ENCODE results near the gene CHGA. TPM values are rescaled to one million over a fixed set of nuclear protein-coding genes. Genes with fewer than 3 reads are reported as not detected.

Gene CHGA
- total and polyA plus RNA-seq, 2 of the 8 experiments (the other 6 are each of a cell fraction or from before 2014, with no cell fraction given) = 17.5 to 28.2 TPM

DNA sequence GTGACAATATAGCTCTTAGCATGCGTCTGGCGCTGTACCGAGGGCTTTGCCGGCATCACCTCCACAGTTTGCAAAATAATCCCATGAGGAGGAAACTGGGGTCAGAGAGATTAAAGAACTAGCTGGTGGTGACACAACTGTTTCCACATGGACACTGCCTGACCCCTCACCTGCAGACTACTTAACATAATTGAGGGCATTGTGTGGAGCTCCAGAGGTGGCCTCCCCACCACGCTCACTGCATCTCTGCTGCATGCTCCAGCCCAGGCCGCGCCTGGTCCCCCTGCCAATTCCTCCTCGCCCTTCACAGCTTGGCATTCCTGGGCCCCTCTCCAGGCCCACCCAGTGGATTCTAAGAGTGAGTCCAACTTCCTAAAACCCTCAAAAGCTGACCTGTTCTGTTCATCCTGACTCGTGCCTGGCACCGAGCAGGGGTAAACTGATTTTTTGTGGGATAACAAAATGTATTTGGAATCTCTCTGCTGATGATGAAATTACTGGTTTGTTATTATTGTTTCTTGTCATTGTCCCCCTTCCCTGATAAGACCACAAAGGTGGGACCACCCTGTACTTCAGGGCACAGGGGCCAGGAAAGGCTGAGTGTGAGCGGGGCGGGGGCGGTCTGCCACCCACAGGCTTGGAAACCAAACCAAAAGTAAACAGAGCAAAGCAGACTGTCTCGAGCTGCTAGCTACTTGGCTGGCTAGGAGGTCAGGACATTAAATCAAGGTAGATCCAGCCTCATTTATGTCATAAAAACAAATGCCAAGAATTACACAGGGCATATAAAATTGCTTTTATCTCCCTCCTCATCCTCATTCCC, 40.6 kb downstream of the CHGA start:
- Histone ChIP-seq H3K4me3 (ENCODE audit: extremely low read depth in 1 of 4, insufficient read depth in 2 of 4, low read depth in 3 of 4, low read length in 4 of 4) (no peak overlapping the region), H3K27ac (ENCODE audit: low read depth, low read length) (no peak overlapping the region), H3K18ac (ENCODE audit: extremely low read depth, low read length) (no peak overlapping the region), H3K9ac (replicated peaks in 1 of 4; ENCODE audit: extremely low read depth in 1 of 4, low read depth in 3 of 4, low read length in 3 of 4) (no peak overlapping the region), H3K9me3 (ENCODE audit: insufficient read depth in 2 of 2, low read depth in 1 of 2, low read length in 1 of 2) (no peaks in the 10 kb centered on the region; a peak in 1 of 4 replicates), H2BK20ac (ENCODE audit: low read length) (no peak overlapping the region), H3K79me2 (ENCODE audit: control insufficient read depth in 1 of 2, insufficient read depth in 2 of 2, low read length in 2 of 2) (peaks cover 0 to 38% of the 10 kb centered on the region in 2 experiments; a peak in 2 of 4 replicates), H3K4ac (replicated peaks; ENCODE audit: insufficient read length, low read depth, low read length) (no peak overlapping the region), H2BK12ac (ENCODE audit: low read depth, low read length) (no peak overlapping the region), H4K20me1 (replicated peaks in 1 of 2; ENCODE audit: control insufficient read depth in 1 of 2, insufficient read depth in 2 of 2, low read length in 2 of 2) (peaks cover 5 to 17% of the 10 kb centered on the region in 2 experiments), H3K14ac (ENCODE audit: insufficient read length) (no peak overlapping the region), H2AFZ (ENCODE audit: low read length) (no peak overlapping the region), H3K56ac (replicated peaks; ENCODE audit: insufficient read length, low read depth, low read length) (no peak overlapping the region), H3K36me3 (ENCODE audit: control insufficient read depth in 2 of 4, insufficient read depth in 4 of 4, low read length in 3 of 4) (peaks cover 0 to 3% (median 1%) of the 10 kb centered on the region in 4 experiments; a peak in 4 of 8 replicates), H3K4me1 (replicated peaks in 1 of 4; ENCODE audit: control insufficient read depth in 3 of 4, insufficient read depth in 4 of 4, low read length in 3 of 4) (peaks cover 2 to 5% (median 4%) of the 10 kb centered on the region in 4 experiments; a peak in 3 of 7 replicates), H4K8ac (ENCODE audit: extremely low read depth, insufficient read depth, low read length) (peak overlapping the region; percentile 35; the same call in 1 of the 2 replicates), H2BK15ac (ENCODE audit: low read length) (no peak overlapping the region), H3K79me1 (ENCODE audit: low read depth, low read length) (peaks cover 2% of the 10 kb centered on the region; the same call in 1 of the 2 replicates), H2AK5ac (ENCODE audit: low read depth, low read length) (no peak overlapping the region; the same call in 1 of the 2 replicates), H3K27me3 (replicated peaks in 1 of 4; ENCODE audit: control insufficient read depth in 3 of 4, extremely low read depth in 1 of 4, insufficient read depth in 3 of 4, low read length in 3 of 4) (no peaks in the 10 kb centered on the region), H2BK5ac (ENCODE audit: low read depth, low read length) (no peak overlapping the region), H4K5ac (ENCODE audit: insufficient read length, low read depth, low read length) (no peak overlapping the region), H4K91ac (replicated peaks; ENCODE audit: insufficient read length, low read length) (no peak overlapping the region), H3K4me2 (ENCODE audit: insufficient read depth in 1 of 2, low read depth in 2 of 2, low read length in 2 of 2) (no peak overlapping the region), H3K23me2 (ENCODE audit: low read depth, low read length) (no peaks in the 10 kb centered on the region), H3K23ac (ENCODE audit: insufficient read length) (no peak overlapping the region), H2BK120ac (replicated peaks; ENCODE audit: low read depth, low read length) (no peak overlapping the region)
- ChIA-PET CTCF (ENCODE audit: partially characterized antibody) (interaction anchor here (0.6 to 5.5 kb wide), 9 partner anchors 9 to 179 kb away, joined by 3 to 31 read pairs (median 4); no protein-coding TSS in a partner anchor), POLR2A (ENCODE audit: partially characterized antibody) (no interaction called here)
- FAIRE-seq (no peak), DNase-seq (ENCODE audit: low read depth in 1 of 2, low spot score in 2 of 2) (no peak)
- WGBS, 2 experiments (ENCODE audit: extremely low coverage in 1 of 2, insufficient coverage in 1 of 2, insufficient read length in 1 of 2, insufficient replicate concordance in 2 of 2, low coverage in 1 of 2, low lambda C conversion rate in 2 of 2, missing lambda C conversion rate in 1 of 2) = 80% methylated on average over 14 of the region's 14 CpGs; no CpG with 5 or more reads in 1 of the 2 experiments
- TF ChIP-seq RXRA (IDR thresholded peaks at IDR 0.05; ENCODE audit: insufficient read depth, low read depth, low read length) (no peak), KDM4A (IDR thresholded peaks at IDR 0.05; ENCODE audit: low read depth, low read length, severe bottlenecking) (no peak), SAP30 (IDR thresholded peaks at IDR 0.05; ENCODE audit: insufficient read depth, insufficient replicate concordance, low read length) (no peak), CBX8 (IDR thresholded peaks at IDR 0.05; ENCODE audit: borderline replicate concordance, low read depth, low read length) (no peak), NRF1 (IDR thresholded peaks at IDR 0.05; ENCODE audit: low read depth, low read length) (no peak), CTCF (IDR thresholded peaks at IDR 0.05; ENCODE audit: control extremely low read depth in 1 of 3, insufficient read depth in 1 of 3, low read depth in 1 of 3, low read length in 3 of 3) (no peak), RNF2 (IDR thresholded peaks at IDR 0.05; ENCODE audit: borderline replicate concordance, low read depth, low read length, missing control alignments, poor library complexity, severe bottlenecking) (no peak), SP2 (IDR thresholded peaks at IDR 0.05; ENCODE audit: low read length) (no peak)

All from H1 (cell line).